Pancreas (tissue), 10 donors: Measurements from ENCODE around the gene NBEA. TPM values are rescaled to one million over a fixed set of nuclear protein-coding genes. Genes with fewer than 3 reads are reported as not detected.

Source experiments
- ATAC-seq, 4 donors: fragments of 200-7000 bp; cut with Tn5 transposase; one replicate each; pipeline versions ENCODE4 v1.8.0 to v1.9.1; 2020; ENCODE audit warnings: mild to moderate bottlenecking in 4 of 4, moderate library complexity in 4 of 4
- DNase-seq, 6 donors: peaks; one replicate each; pipeline ENCODE4 v3.0.0-alpha.2; 2020
- FAIRE-seq: peaks from 2 replicates; lab custom pipeline; 2012; peaks lifted over from hg19 to GRCh38; lab: Jason Lieb, UNC
- H3K27ac ChIP-seq, 4 donors: fragments of 200-600 bp; sonication (generic); 1 replicate in 3 of 4; 2 replicates in 1 of 4; pipeline versions ENCODE4 v1.5.0 to v1.8.0; 2020
- H3K27me3 ChIP-seq, 4 donors: fragments of 200-600 bp; one replicate each; pipeline ENCODE4 v1.8.0; 2021
- H3K36me3 ChIP-seq, 3 donors: fragments of 200-600 bp; sonication (generic) in 1 of 3; one replicate each; pipeline versions ENCODE4 v1.5.0 to v1.8.0; 2020 to 2021
- H3K4me1 ChIP-seq, 3 donors: fragments of 200-600 bp; one replicate each; pipeline ENCODE4 v1.8.0; 2021
- H3K4me3 ChIP-seq, 4 donors: fragments of 200-600 bp; sonication (generic) in 2 of 4; one replicate each; pipeline versions ENCODE4 v1.5.0 to v1.8.0; 2020 to 2021
- H3K9me3 ChIP-seq, 4 donors: fragments of 200-600 bp; one replicate each; pipeline ENCODE4 v1.8.0; 2021
- CTCF ChIP-seq, 4 donors: fragments of 200-600 bp; sonication (generic) in 3 of 4; IDR thresholded peaks; one replicate each; pipeline versions ENCODE4 v1.5.0 to v1.8.0; 2021; ENCODE audit warnings: antibody characterized with exemption in 4 of 4
- WGBS, 2 donors: extraction: QIAGEN DNeasy Blood & Tissue Kit; methylation state at CpG; one replicate each; pipeline ENCODE4 v1.1.7; 2013; 5-methylcytosine and 5-hydroxymethylcytosine counted together
- intact Hi-C, 3 donors: fragments of 100-400 bp; cut with DNase I; formaldehyde crosslinking; loops; one replicate each; pipeline versions ENCODE4 v1.11.1 to v1.14.2; 2022
- polyA plus RNA-seq, 2 donors: library from polyadenylated mRNA; stranded (reverse); fragments of 200-250 nt; gene quantifications; one replicate each; pipeline ENCODE4 v1.2.3, GENCODE V29; 2013
- total RNA-seq, 6 donors: library from RNA; stranded (reverse); fragmentation: NEBNext Ultra II Directional in 4 of 6; extraction: Animal tissue kit (Norgen Biotek cat#: 25700) in 4 of 6; gene quantifications; one replicate each; pipeline versions ENCODE4 v1.2.1 to v1.2.4, GENCODE V29; 2021 to 2023
- donor health status: healthy with polysubstance abuse.
- donor health status: DM: no; HTN: no; CAD: no; lungs with moderate emphysema.
- donor health status: DM: no; HTN: no; CAD: no.
- donor health status: control.
- donor health status: control.
- donor health status: Bipolar disorder and iron deficiency.
- donor health status: DM: yes; HTN: yes; CAD: no.
- donor health status: DM: no; HTN: no; CAD: no.
- donor health status: DM: no; HTN: no; CAD: no.
- donor health status: DM: yes; HTN: yes; CAD: no.

Gene NBEA
- total and polyA plus RNA-seq, 8 donors: 2.4 to 10.4 (median 4.8) TPM

GRCh38 chr13:35346494-35346893 is 404.4 kb downstream of the NBEA start:
- ATAC-seq (no peak), DNase-seq (no peak), FAIRE-seq (no peak)
- 62% methylated on average over 4 of the region's 4 CpGs for WGBS, 2 donors
- no peak overlapping the region for H3K4me3 ChIP-seq
- no peaks in the 10 kb centered on the region for H3K9me3 ChIP-seq
- intact Hi-C loops: no loop called here
- H3K36me3 ChIP-seq: no peaks in the 10 kb centered on the region
- no peaks in the 10 kb centered on the region for H3K27me3 ChIP-seq
- no peak overlapping the region for H3K27ac ChIP-seq
- H3K4me1 ChIP-seq: no peaks in the 10 kb centered on the region
- no peak for TF ChIP-seq CTCF (IDR thresholded peaks at IDR 0.05)

GRCh38 chr13:35347679-35348205 is 405.7 kb downstream of the NBEA start:
- FAIRE-seq (no peak), ATAC-seq (no peak), DNase-seq (no peak)
- H3K4me3 ChIP-seq: no peak overlapping the region
- no peaks in the 10 kb centered on the region for H3K27me3 ChIP-seq
- intact Hi-C loops: no loop called here
- WGBS, 2 donors: 83 to 96% methylated on average over 1 of the region's 1 CpG
- no peaks in the 10 kb centered on the region for H3K4me1 ChIP-seq
- no peak for TF ChIP-seq CTCF (IDR thresholded peaks at IDR 0.05)
- no peaks in the 10 kb centered on the region for H3K36me3 ChIP-seq
- no peak overlapping the region for H3K27ac ChIP-seq
- H3K9me3 ChIP-seq: no peaks in the 10 kb centered on the region

DNA sequence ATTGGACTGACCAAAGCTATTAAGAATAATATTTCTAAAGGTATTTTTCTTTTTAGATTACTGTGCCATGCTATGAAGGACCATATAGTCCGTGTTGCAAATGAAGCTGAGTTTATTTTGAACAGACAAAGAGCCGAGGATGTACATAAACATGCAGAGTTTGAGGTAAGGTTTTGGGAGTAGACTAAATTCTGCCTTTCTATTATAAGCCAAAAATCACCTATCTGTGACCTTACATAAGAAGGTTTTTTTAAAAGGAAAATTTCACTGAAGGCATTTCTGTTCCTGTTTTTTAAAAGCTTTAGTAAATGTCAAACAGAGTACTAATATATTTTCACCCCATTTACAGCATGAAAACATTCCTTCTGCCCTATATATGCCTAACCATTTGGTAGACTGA is 407.0 kb downstream of the NBEA start:
- ATAC-seq (no peak), FAIRE-seq (no peak), DNase-seq (no peak)
- H3K27ac ChIP-seq: no peak overlapping the region
- no peak for TF ChIP-seq CTCF (IDR thresholded peaks at IDR 0.05)
- H3K4me3 ChIP-seq: no peak overlapping the region
- intact Hi-C loops: no loop called here
- no peaks in the 10 kb centered on the region for H3K4me1 ChIP-seq
- H3K27me3 ChIP-seq: no peaks in the 10 kb centered on the region
- 88 to 96% methylated on average over 2 of the region's 2 CpGs for WGBS, 2 donors
- H3K9me3 ChIP-seq: no peaks in the 10 kb centered on the region
- H3K36me3 ChIP-seq: no peaks in the 10 kb centered on the region

DNA sequence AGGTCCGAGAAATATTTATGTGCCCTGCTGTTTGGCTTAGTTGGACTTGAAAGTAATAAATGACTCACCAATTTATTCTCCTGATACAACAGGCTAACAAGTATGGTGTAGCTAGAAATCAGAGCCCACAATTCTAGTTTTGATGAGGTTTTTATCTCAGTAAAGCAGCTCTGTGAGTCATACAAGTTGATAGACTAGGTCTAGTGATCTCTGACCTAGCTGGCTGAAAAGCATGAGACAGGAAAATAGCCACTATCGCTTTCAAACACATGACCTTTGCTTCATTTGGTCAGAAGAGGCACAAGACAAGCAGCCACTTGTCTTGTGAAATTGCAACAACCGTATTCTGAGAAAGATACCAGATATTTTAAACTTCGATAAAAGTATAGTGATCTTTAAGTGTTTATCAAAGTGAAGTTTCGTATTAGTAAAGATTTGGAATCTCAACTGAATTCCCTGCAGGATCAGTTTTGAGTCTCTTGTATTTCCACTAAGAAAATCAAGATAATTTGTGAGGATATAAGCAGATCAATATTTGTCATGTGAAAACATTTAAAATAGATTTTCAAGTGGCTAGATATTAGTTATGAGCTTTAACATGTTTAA is 407.7 kb downstream of the NBEA start:
- intact Hi-C loops: no loop called here
- no peaks in the 10 kb centered on the region for H3K9me3 ChIP-seq
- WGBS, 2 donors: 51 to 57% methylated on average over 5 of the region's 5 CpGs
- H3K4me3 ChIP-seq: no peak overlapping the region
- no peak for TF ChIP-seq CTCF (IDR thresholded peaks at IDR 0.05)
- ATAC-seq (peak in 3 of 4 donors; percentile 16 to 65 (median 44)), DNase-seq (no peak), FAIRE-seq (no peak)
- H3K36me3 ChIP-seq: no peaks in the 10 kb centered on the region
- H3K27me3 ChIP-seq: no peaks in the 10 kb centered on the region
- H3K27ac ChIP-seq: no peak overlapping the region
- H3K4me1 ChIP-seq: no peaks in the 10 kb centered on the region

- Histone ChIP-seq H3K4me3 (no peak overlapping the region), H3K27ac (no peak overlapping the region), H3K9me3 (no peaks in the 10 kb centered on the region), H3K36me3 (no peaks in the 10 kb centered on the region), H3K4me1 (no peaks in the 10 kb centered on the region), H3K27me3 (no peaks in the 10 kb centered on the region)
- FAIRE-seq (no peak), ATAC-seq (no peak), DNase-seq (no peak)
- no peak for TF ChIP-seq CTCF (IDR thresholded peaks at IDR 0.05)
- intact Hi-C loops: no loop called here
- 95 to 98% methylated on average over 2 of the region's 2 CpGs for WGBS, 2 donors
Observed at GRCh38 chr13:35354285-35354684, 412.2 kb downstream of the NBEA start.
